Right ventricle myocardium inferior (tissue), 1 donor: ENCODE data around the gene MAST2. TPM values are rescaled to one million over a fixed set of nuclear protein-coding genes. Genes with fewer than 3 reads are reported as not detected.
"Not testable (repeated sequence)": the region's sequence is repeated elsewhere in the genome, so short reads cannot be mapped to it uniquely, and the experiment has no call there.

Experiments
- ATAC-seq: fragments of 200-7000 bp; cut with Tn5 transposase; one replicate; pipeline ENCODE4 v1.9.1; 2020; ENCODE audit warnings: mild to moderate bottlenecking, moderate library complexity
- DNase-seq: peaks from one replicate; pipeline ENCODE4 v3.0.0; 2021; ENCODE audit errors: missing footprints
- intact Hi-C: fragments of 100-400 bp; cut with DNase I; formaldehyde crosslinking; loops from one replicate; pipeline ENCODE4 v1.11.0; 2022
- total RNA-seq: library from RNA; stranded (reverse); fragmentation: NEBNext Ultra II Directional; extraction: Animal tissue kit (Norgen Biotek cat#: 25700); gene quantifications from one replicate; pipeline ENCODE4 v1.2.1, GENCODE V29; 2021
- donor health status: DM: no; HTN: yes; CAD: no; lungs with severe emphysema.

The MAST2 gene
- total RNA-seq, 1 donor from 2014 or later = 100 TPM

DNA sequence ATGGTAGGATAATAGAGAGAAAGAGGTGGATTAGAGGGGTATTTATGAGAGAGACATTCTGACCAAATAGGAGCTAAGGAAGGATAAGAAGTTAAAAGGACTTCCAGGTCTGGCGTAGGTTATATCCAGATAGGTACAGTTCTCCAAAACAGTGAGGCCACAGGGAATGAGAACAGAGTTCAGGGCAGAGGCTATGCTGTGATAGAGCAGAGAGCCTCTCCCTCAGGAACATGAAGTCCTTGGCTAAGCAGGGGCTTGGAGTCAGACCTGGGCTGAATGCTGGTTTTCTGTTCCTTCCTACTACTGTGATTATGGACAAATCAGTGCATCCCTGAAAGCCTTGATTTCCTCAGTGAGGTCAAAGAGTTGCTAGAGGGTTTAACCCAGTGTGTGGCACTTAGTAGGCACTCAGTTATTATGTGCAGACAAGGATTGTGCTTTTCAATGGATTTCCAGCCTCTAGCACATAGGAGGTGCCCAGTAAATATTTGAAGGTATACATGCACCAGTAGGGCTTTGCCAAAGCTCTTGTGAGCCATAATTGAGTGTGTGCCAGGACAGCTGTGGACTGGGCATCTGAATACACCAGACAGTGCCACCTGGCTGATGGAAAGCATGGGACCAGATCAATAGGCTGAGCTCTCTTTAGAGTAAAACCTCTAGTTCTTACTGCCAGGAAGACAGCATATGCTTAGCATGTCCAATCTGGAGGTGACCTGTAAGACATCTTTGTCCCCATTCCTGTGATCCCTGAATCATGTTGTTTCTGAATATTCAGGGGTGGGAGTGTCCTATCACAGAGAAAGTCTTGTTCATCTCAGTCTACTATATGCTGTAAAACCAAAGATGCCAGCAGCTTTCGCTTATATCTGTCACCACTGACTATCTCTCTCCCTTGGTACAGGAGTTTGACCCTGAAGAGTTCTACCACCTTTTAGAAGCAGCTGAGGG is 217.9 kb downstream of the MAST2 start:
- DNase-seq (no peak), ATAC-seq (peak; percentile 68)
- intact Hi-C loops = no loop called here

GRCh38 chr1:46026531-46026930 is 223.1 kb downstream of the MAST2 start:
- intact Hi-C loops = no loop called here
- DNase-seq (no peak), ATAC-seq (peak; percentile 84)

DNA sequence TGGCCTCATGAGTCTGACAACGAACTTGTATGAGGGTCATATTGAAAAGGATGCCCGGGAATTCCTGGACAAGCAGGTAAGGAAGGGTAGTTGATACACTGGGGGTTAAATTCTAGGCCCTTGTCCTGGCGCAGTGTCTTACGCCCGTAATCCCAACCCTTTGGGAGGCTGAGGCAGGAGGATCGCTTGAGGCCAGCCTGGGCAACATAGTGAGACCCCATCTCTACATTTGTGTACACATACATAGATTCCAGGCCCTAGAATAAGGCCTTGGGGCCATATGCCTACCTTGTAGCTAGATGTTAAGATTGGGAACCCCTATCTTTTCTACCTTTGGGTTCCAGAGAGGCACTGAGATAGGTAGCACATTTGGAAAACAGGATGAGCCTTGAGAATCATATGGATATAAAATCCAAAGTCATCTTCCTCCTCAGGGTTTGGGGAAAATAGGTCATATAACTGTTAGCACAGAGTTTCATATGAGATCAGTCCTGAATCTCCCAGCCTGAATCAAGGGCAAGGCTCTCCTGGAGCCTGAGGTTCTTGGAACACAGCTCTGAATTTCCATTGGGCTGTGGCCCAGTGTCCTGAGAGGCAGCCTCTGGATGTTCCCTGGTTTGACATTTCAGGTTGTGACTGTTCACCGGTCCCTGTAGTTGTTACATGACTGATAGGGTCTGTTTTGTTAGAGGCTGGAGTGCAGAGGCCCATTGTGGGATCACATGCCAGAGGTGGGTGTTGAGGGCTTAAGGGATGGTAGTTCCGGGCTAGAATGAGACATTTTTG is 224.6 kb downstream of the MAST2 start:
- DNase-seq (no peak), ATAC-seq (peak; percentile 72)
- intact Hi-C loops = loop anchor here (1.0 kb wide), 1 partner anchor 115 kb away; no protein-coding TSS in a partner anchor

- no peak for DNase-seq
- no peak for ATAC-seq
- intact Hi-C loops = no loop called here
Measured at GRCh38 chr1:46030074-46030870, 226.9 kb downstream of the MAST2 start.

- ATAC-seq = no peak
- intact Hi-C loops = no loop called here
- DNase-seq = no peak
Measured at GRCh38 chr1:46030876-46031660, 227.7 kb downstream of the MAST2 start.

- intact Hi-C loops = loop anchor here (5.0 kb wide), 2 partner anchors 97 to 187 kb away; partner anchors contain the start of gene PIK3R3
- ATAC-seq = peak; percentile 29
- no peak for DNase-seq
Measured at GRCh38 chr1:46034601-46035516, 231.4 kb downstream of the MAST2 start.

GRCh38 chr1:46036894-46037839 is 233.8 kb downstream of the MAST2 start:
- intact Hi-C loops = loop anchor here (1.0 to 5.0 kb wide), 3 partner anchors 95 to 185 kb away; partner anchors contain the start of gene PIK3R3
- ATAC-seq (peak; percentile 68), DNase-seq (peak; percentile 87)

DNA sequence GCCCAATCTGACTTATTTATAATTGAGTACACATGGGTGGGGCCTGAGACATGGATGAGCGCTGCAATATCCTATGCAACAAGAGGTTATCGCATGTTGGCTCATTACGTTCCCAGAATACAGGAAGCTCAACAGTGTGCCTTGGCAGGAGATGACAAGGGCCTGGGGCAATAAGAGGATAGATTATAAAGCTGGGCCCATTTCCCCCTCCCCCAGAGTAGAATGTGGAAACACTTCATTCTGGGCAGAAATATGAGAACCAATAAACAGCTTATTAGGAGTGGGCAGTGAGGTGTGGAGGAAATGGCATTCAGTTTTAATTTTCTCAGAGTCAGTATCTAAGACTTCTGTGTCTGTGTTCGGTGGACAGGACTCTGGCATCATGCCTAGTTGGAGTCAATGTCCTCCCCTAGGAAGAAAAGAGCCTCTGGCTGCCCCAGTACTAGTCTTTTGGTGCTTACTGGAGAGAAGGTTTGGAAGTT is 236.2 kb downstream of the MAST2 start:
- ATAC-seq = peak; percentile 15
- no peak for DNase-seq
- intact Hi-C loops = loop anchor here (5.0 kb wide), 2 partner anchors 93 to 183 kb away; partner anchors contain the start of gene PIK3R3

DNA sequence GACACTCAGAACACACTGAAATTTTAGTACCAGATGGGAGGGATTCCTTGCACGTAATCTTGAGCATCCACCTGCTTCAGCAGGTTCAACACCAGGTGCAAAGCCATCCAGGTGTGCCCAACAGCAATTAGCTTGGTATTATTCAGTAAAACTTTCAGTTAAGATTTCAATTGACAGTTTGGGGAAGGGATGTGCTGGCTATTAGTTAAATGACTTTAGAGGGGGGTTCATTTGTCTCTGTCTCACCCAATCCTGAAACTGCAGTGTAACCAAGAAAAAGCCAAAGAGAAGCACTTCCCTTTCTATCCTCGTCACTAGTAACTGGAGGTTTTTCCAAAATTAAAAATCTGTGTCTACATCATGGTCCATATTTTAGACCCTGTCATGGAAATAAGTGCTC is 238.1 kb downstream of the MAST2 start:
- intact Hi-C loops = no loop called here

GRCh38 chr1:46041974-46042373 is 238.6 kb downstream of the MAST2 start:
- intact Hi-C loops = no loop called here
- peak; percentile 73 for ATAC-seq
- no peak for DNase-seq

More for the DNA sequence above, 238.1 kb downstream of the MAST2 start:
- ATAC-seq (no peak), DNase-seq (no peak)

DNA sequence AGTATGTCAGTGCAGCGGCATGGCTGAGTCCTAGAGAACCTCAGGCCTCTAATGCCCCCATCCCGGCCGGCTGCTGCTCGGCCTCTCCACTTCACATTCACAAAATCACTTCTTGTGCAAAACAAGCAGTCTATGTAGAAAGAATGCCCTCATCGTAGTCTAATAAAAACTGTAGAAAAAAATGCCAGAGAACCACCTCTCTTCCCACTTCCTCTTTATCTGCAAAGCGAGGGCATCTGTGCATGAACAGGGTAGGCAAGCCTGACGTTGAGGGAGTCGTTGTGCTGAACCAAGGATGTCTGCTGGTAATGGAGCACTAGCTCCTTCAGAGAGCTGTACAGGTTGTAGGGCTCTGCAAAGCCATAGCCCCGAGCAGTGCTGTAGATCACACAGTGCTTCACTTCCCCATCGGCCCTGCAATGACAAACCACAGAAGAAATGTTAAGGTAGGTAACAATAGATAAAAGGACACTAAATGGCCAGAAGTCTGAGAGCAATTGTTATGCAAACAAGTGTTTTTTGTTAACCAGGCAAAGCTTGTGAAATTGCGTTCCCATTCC is 240.1 kb downstream of the MAST2 start:
- intact Hi-C loops = no loop called here
- ATAC-seq = no peak
- no peak for DNase-seq

- intact Hi-C loops = no loop called here
- ATAC-seq = no peak
- no peak for DNase-seq
Measured at GRCh38 chr1:46044116-46044515, 240.7 kb downstream of the MAST2 start.

DNA sequence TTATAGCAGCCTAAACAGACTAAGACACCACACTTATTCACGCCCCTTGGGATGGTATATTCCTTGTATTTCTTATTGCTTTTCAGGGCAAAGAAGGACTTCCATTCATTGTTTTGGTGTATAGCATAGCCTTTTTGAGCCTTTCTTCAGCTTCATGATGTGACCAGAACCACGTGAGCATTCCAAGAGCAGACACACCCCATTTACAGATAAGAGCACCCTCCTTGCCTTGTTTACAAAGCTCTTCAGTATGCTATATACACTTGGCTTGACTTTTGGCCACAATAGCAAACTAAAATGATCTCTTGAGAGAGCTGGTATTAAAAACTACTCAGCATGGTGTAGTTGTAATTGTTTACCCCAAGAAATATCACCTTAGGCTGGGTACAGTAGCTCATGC is 250.3 kb downstream of the MAST2 start:
- ATAC-seq (no peak), DNase-seq (no peak)
- intact Hi-C loops = no loop called here

DNA sequence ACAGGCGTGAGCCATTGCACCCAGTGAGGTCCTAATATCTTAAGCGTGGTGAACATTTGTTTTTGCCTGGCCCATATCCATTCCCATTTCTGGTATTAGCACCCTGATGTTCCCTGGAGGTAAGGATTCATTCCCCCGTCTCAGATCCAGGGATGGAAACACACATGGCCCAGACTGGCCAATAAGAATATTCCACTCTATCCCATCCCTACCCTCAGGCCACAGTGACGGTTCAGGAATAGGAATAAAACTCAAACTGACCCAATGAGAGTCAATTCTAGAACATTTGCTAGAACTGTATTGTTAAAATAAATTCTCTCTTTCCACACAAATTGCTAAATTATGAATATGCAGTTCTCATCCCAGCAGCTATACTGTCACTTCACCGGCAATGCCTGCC is 252.9 kb downstream of the MAST2 start:
- ATAC-seq (no peak), DNase-seq (no peak)
- intact Hi-C loops = no loop called here

DNA sequence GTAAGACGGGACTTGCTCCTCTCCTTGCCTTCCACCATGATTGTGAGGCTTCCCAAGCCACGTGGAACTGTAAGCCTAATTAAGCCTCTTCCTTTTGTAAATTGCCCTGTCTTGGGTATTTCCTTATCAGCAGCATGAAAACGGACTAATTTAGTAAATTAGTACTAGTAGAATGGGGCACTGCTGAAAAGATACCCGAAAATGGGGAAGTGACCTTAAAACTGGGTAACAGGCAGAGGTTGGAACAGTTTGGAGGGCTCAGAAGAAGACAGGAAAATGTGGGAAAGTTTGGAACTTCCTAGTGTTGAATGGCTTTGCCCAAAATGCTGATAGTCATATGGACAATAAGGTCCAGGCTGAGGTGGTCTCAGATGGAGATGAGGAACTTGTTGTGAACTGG is 253.8 kb downstream of the MAST2 start:
- DNase-seq, ATAC-seq, intact Hi-C loops: not testable (repeated sequence)
